Nephron (organoid): ENCODE measurements around the gene FOLR2.

Experiments
- H3K27ac Mint-ChIP-seq, 3 experiments: 2 replicates each; pipeline ENCODE4 v1.8.0; 2020; ENCODE audit warnings: mixed read lengths in 3 of 3, mild to moderate bottlenecking in 2 of 3, moderate library complexity in 1 of 3
- H3K27me3 Mint-ChIP-seq: 2 replicates; pipeline ENCODE4 v1.8.0; 2021; ENCODE audit warnings: low read depth, mild to moderate bottlenecking, moderate library complexity, mixed read lengths
- H3K36me3 Mint-ChIP-seq: 2 replicates; pipeline ENCODE4 v1.8.0; 2020; ENCODE audit warnings: low read depth, mixed read lengths
- H3K4me1 Mint-ChIP-seq: 2 replicates; pipeline ENCODE4 v1.8.0; 2020; ENCODE audit warnings: mixed read lengths
- H3K4me3 Mint-ChIP-seq, 3 experiments: 2 replicates each; pipeline ENCODE4 v1.8.0; 2020; ENCODE audit warnings: mild to moderate bottlenecking in 3 of 3, mixed read lengths in 3 of 3, moderate library complexity in 2 of 3
- H3K9me3 Mint-ChIP-seq: 2 replicates; pipeline ENCODE4 v1.8.0; 2020; ENCODE audit warnings: mixed read lengths
- TF ChIP-seq, protein P1 (sequence below), 3 experiments: fragments of 200-600 bp; sonication (generic); IDR thresholded peaks; one replicate each; pipeline ENCODE4 v1.5.0; 2021; ENCODE audit warnings: antibody characterized with exemption in 3 of 3; ENCODE audit not compliant: unreplicated experiment in 3 of 3

Gene FOLR2

GRCh38 chr11:72267956-72268617 is 51.5 kb downstream of the FOLR2 start:
- H3K27me3 Mint-ChIP-seq = no peaks in the 10 kb centered on the region
- TF ChIP-seq, protein P1, sequence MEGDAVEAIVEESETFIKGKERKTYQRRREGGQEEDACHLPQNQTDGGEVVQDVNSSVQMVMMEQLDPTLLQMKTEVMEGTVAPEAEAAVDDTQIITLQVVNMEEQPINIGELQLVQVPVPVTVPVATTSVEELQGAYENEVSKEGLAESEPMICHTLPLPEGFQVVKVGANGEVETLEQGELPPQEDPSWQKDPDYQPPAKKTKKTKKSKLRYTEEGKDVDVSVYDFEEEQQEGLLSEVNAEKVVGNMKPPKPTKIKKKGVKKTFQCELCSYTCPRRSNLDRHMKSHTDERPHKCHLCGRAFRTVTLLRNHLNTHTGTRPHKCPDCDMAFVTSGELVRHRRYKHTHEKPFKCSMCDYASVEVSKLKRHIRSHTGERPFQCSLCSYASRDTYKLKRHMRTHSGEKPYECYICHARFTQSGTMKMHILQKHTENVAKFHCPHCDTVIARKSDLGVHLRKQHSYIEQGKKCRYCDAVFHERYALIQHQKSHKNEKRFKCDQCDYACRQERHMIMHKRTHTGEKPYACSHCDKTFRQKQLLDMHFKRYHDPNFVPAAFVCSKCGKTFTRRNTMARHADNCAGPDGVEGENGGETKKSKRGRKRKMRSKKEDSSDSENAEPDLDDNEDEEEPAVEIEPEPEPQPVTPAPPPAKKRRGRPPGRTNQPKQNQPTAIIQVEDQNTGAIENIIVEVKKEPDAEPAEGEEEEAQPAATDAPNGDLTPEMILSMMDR (IDR thresholded peaks at IDR 0.05; ENCODE audit: unreplicated experiment in 3 of 3) = no peak
- no peak overlapping the region for H3K27ac Mint-ChIP-seq
- H3K4me1 Mint-ChIP-seq = no peaks in the 10 kb centered on the region
- no peak overlapping the region for H3K4me3 Mint-ChIP-seq
- H3K9me3 Mint-ChIP-seq = no peaks in the 10 kb centered on the region
- no peaks in the 10 kb centered on the region for H3K36me3 Mint-ChIP-seq
